Fibroblast of mammary gland (primary cell): Measurements from ENCODE around the gene GYPE.
"Not testable (repeated sequence)": the region's sequence is repeated elsewhere in the genome, so short reads cannot be mapped to it uniquely, and the experiment has no call there.

Experiments
- DNase-seq: peaks from one replicate; pipeline ENCODE4 v3.0.0-alpha.2; 2010; ENCODE audit warnings: low read depth
- H3K4me3 ChIP-seq: 2 replicates; pipeline ENCODE4 v1.5.1; 2011; ENCODE audit warnings: low read depth, mild to moderate bottlenecking, low read length, moderate library complexity; ENCODE audit not compliant: control insufficient read depth
- CTCF ChIP-seq: conservative IDR thresholded peaks from 2 replicates; pipeline ENCODE4 v1.5.1; 2011; ENCODE audit warnings: low read depth, low read length, inconsistent platforms; ENCODE audit not compliant: control insufficient read depth, insufficient read depth

The GYPE gene

GRCh38 chr4:143858456-143858855 lies 46.9 kb downstream of the GYPE start:
- TF ChIP-seq CTCF, result no peak
- no peak overlapping the region for H3K4me3 ChIP-seq
- DNase-seq, result no peak

GRCh38 chr4:143857391-143858336 lies 47.7 kb downstream of the GYPE start:
- H3K4me3 ChIP-seq, DNase-seq: not testable (repeated sequence)

GRCh38 chr4:143856017-143856557 lies 49.3 kb downstream of the GYPE start:
- DNase-seq, H3K4me3 ChIP-seq: not testable (repeated sequence)

- H3K4me3 ChIP-seq, DNase-seq: not testable (repeated sequence)
These were observed 50.7 kb downstream of the GYPE start for GRCh38 chr4:143854645-143855044.

GRCh38 chr4:143849296-143849695 lies 56.1 kb downstream of the GYPE start:
- not testable (repeated sequence) for H3K4me3 ChIP-seq, DNase-seq

GRCh38 chr4:143843506-143843832 lies 61.9 kb downstream of the GYPE start:
- H3K4me3 ChIP-seq, DNase-seq: not testable (repeated sequence)

- H3K4me3 ChIP-seq, result not testable (repeated sequence)
- peak; percentile 2 for DNase-seq
These were observed 62.5 kb downstream of the GYPE start for GRCh38 chr4:143842624-143843505.

- not testable (repeated sequence) for DNase-seq, H3K4me3 ChIP-seq
These were observed 65.9 kb downstream of the GYPE start for GRCh38 chr4:143839413-143839812.

GRCh38 chr4:143834196-143834595 lies 71.2 kb downstream of the GYPE start:
- not testable (repeated sequence) for DNase-seq, H3K4me3 ChIP-seq

- not testable (repeated sequence) for H3K4me3 ChIP-seq, DNase-seq
These were observed 71.7 kb downstream of the GYPE start for GRCh38 chr4:143833676-143834075.

GRCh38 chr4:143830576-143830975 lies 74.8 kb downstream of the GYPE start:
- H3K4me3 ChIP-seq, DNase-seq: not testable (repeated sequence)

- H3K4me3 ChIP-seq, DNase-seq: not testable (repeated sequence)
These were observed 76.1 kb downstream of the GYPE start for GRCh38 chr4:143829239-143829620.
